Fibroblast of skin of back (primary cell): ENCODE results near the gene HMX1.

ENCODE experiments used
- DNase-seq: peaks from one replicate; pipeline ENCODE4 v3.0.0-alpha.2; 2013

HMX1 gene

DNA sequence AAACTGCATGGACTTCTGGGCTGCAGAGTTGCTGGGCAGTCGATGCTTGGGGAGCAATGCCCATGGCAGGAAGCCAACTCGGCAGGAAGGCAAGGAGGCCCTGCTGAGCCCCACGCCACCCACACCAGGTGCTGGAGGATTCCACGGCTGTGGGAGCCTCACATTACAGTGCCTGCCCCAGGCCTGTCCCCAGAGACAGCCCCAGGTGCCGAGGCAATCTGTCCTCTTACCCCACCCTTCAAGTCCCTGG lies 53.9 kb downstream of the HMX1 start:
- DNase-seq = no peak

DNA sequence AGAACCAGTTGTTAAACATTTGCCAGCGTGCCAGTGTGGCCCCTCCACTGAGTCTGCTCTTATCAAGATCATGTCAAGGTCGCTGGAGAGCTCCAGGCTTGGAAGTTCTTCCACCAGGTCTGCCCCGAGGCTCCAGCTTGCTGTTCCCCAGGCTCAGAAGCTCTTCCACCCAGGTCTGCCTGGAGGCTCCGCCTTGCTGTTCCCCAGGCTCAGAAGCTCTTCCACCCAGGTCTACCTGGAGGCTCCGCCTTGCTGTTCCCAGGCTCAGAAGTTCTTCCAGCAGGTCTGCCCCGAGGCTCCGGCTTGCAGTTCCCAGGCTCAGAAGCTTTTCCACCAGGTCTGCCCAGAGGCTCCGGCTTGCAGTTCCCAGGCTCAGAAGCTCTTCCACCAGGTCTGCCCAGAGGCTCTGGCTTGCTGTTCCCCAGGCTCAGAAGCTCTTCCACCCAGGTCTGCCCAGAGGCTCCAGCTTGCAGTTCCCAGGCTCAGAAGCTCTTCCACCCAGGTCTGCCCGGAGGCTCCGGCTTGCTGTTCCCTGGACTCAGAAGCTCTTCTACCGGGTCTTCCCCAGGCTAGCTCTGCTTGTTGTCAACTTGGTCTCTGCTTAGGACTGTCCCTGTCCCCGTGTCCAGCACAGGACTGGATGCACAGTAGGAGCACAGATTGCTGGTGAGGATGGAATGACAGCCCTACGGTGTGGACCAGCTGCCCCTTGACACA lies 54.4 kb downstream of the HMX1 start:
- no peak for DNase-seq
